ENCODE results near the gene TSPAN18.

DNA sequence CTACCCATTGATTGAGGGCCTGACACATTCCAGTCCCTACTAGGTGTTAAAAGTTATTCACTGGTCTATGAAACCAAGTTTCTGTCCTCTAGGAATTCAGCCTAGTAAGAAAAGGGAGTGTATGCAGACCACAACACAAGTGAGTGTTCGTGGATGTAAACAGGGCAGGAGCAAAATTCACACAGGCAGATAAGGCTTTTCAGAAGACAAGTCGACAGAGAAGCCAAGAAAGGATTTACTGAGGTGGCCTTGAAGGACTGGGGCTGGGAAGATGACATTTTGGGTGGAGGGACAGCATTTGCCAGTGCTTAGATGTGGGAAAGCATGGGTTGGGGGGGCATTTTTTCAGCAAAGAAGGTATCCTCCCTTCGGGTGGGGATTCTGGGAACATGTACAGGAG lies 76.2 kb downstream of the TSPAN18 start:
- TF ChIP-seq, protein P1, sequence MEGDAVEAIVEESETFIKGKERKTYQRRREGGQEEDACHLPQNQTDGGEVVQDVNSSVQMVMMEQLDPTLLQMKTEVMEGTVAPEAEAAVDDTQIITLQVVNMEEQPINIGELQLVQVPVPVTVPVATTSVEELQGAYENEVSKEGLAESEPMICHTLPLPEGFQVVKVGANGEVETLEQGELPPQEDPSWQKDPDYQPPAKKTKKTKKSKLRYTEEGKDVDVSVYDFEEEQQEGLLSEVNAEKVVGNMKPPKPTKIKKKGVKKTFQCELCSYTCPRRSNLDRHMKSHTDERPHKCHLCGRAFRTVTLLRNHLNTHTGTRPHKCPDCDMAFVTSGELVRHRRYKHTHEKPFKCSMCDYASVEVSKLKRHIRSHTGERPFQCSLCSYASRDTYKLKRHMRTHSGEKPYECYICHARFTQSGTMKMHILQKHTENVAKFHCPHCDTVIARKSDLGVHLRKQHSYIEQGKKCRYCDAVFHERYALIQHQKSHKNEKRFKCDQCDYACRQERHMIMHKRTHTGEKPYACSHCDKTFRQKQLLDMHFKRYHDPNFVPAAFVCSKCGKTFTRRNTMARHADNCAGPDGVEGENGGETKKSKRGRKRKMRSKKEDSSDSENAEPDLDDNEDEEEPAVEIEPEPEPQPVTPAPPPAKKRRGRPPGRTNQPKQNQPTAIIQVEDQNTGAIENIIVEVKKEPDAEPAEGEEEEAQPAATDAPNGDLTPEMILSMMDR (IDR thresholded peaks at IDR 0.05; ENCODE audit: low read depth, low read length, poor library complexity, severe bottlenecking), result no peak
- TF ChIP-seq EZH2phosphoT487 (IDR thresholded peaks at IDR 0.05; ENCODE audit: borderline replicate concordance, low read length), result no peak

All from DOHH2 (cell line).